H9 (cell line): ENCODE measurements around the gene MT2A. TPM values are rescaled to one million over a fixed set of nuclear protein-coding genes. Genes with fewer than 3 reads are reported as not detected.
A peak's percentile ranks its signal among the peaks of the same experiment; 100 is the strongest.

Experiments
- DNase-seq: peaks from one replicate; pipeline ENCODE4 v3.0.0-alpha.2; 2017
- H2AFZ ChIP-seq: one replicate; pipeline ENCODE4 v1.6.1; 2013; ENCODE audit warnings: mild to moderate bottlenecking, low read length, control low read depth, moderate library complexity
- H2AK5ac ChIP-seq: 2 replicates; pipeline ENCODE4 v1.6.1; 2013; ENCODE audit warnings: low read length, control low read depth, mixed read lengths; ENCODE audit not compliant: insufficient read length
- H2BK120ac ChIP-seq: one replicate; pipeline ENCODE4 v1.6.1; 2013; ENCODE audit warnings: low read depth, mild to moderate bottlenecking, low read length, control low read depth, inconsistent platforms; ENCODE audit not compliant: poor library complexity, severe bottlenecking
- H2BK12ac ChIP-seq: 2 replicates; pipeline ENCODE4 v1.6.1; 2013; ENCODE audit warnings: low read length, control low read depth, mixed read lengths, low read depth; ENCODE audit not compliant: insufficient read length
- H2BK15ac ChIP-seq: 2 replicates; pipeline ENCODE4 v1.6.1; 2013; ENCODE audit warnings: low read depth, low read length, control low read depth
- H2BK20ac ChIP-seq: one replicate; pipeline ENCODE4 v1.6.1; 2013; ENCODE audit warnings: low read depth, mild to moderate bottlenecking, low read length, control low read depth, inconsistent platforms; ENCODE audit not compliant: poor library complexity, severe bottlenecking
- H2BK5ac ChIP-seq: 2 replicates; pipeline ENCODE4 v1.6.1; 2013; ENCODE audit warnings: low read length, control low read depth, mixed read lengths; ENCODE audit not compliant: insufficient read length
- H3K14ac ChIP-seq: 2 replicates; pipeline ENCODE4 v1.6.1; 2013; ENCODE audit warnings: low read length, control low read depth; ENCODE audit not compliant: insufficient read depth
- H3K18ac ChIP-seq: 2 replicates; pipeline ENCODE4 v1.6.1; 2013; ENCODE audit warnings: low read depth, mild to moderate bottlenecking, mixed read lengths, low read length, control low read depth; ENCODE audit not compliant: insufficient read length
- H3K23ac ChIP-seq: 2 replicates; pipeline ENCODE4 v1.6.1; 2013; ENCODE audit warnings: low read length, control low read depth, mixed read lengths, low read depth; ENCODE audit not compliant: insufficient read length
- H3K23me2 ChIP-seq: 2 replicates; pipeline ENCODE4 v1.6.1; 2013; ENCODE audit warnings: low read depth, mild to moderate bottlenecking, mixed read lengths, low read length, control low read depth; ENCODE audit not compliant: insufficient read length, poor library complexity, severe bottlenecking
- H3K27ac ChIP-seq: 2 replicates; pipeline ENCODE4 v1.5.1; 2013; ENCODE audit warnings: low read length, control low read depth, mixed read lengths, low read depth; ENCODE audit not compliant: insufficient read length
- H3K27me3 ChIP-seq: 2 replicates; pipeline ENCODE4 v1.6.1; 2013; ENCODE audit warnings: low read length, control low read depth, inconsistent platforms; ENCODE audit not compliant: insufficient read depth
- H3K4ac ChIP-seq: 2 replicates; pipeline ENCODE4 v1.6.1; 2013; ENCODE audit warnings: low read depth, mild to moderate bottlenecking, control low read depth, inconsistent platforms, low read length, moderate library complexity
- H3K4me1 ChIP-seq: 2 replicates; pipeline ENCODE4 v1.6.1; 2013; ENCODE audit warnings: low read length, control low read depth, inconsistent platforms; ENCODE audit not compliant: insufficient read depth
- H3K4me2 ChIP-seq: 2 replicates; pipeline ENCODE4 v1.6.1; 2013; ENCODE audit warnings: low read length, control low read depth, mixed read lengths; ENCODE audit not compliant: insufficient read length, insufficient read depth
- H3K56ac ChIP-seq: 2 replicates; pipeline ENCODE4 v1.6.1; 2013; ENCODE audit warnings: low read depth, mild to moderate bottlenecking, mixed read lengths, low read length, control low read depth; ENCODE audit not compliant: insufficient read length
- H3K79me1 ChIP-seq: 2 replicates; pipeline ENCODE4 v1.6.1; 2013; ENCODE audit warnings: low read depth, mild to moderate bottlenecking, moderate library complexity, low read length, control low read depth, inconsistent platforms; ENCODE audit not compliant: insufficient read depth, poor library complexity, severe bottlenecking
- H3K79me2 ChIP-seq: 2 replicates; pipeline ENCODE4 v1.6.1; 2013; ENCODE audit warnings: low read length, control low read depth, inconsistent platforms; ENCODE audit not compliant: insufficient read depth
- H3K9ac ChIP-seq: 2 replicates; pipeline ENCODE4 v1.6.1; 2013; ENCODE audit warnings: low read length, control low read depth, mixed read lengths; ENCODE audit not compliant: insufficient read length; ENCODE audit errors: extremely low read depth
- H3K9me3 ChIP-seq: one replicate; pipeline ENCODE4 v1.6.1; 2013; ENCODE audit warnings: low read depth, low read length, inconsistent platforms; ENCODE audit not compliant: control insufficient read depth
- H3T11ph ChIP-seq: one replicate; pipeline ENCODE4 v1.6.1; 2013; ENCODE audit warnings: mild to moderate bottlenecking, low read length, control low read depth, inconsistent platforms
- H4K20me1 ChIP-seq: one replicate; pipeline ENCODE4 v1.6.1; 2013; ENCODE audit not compliant: control insufficient read depth, insufficient read length, insufficient read depth
- H4K5ac ChIP-seq: 2 replicates; pipeline ENCODE4 v1.6.1; 2013; ENCODE audit warnings: low read depth, mild to moderate bottlenecking, mixed read lengths, low read length, control low read depth; ENCODE audit not compliant: insufficient read length
- H4K8ac ChIP-seq: replicated peaks from 2 replicates; pipeline ENCODE4 v1.6.1; 2013; ENCODE audit warnings: low read length, control low read depth, mixed read lengths, low read depth; ENCODE audit not compliant: insufficient read length
- H4K91ac ChIP-seq: 2 replicates; pipeline ENCODE4 v1.6.1; 2013; ENCODE audit warnings: low read depth, mild to moderate bottlenecking, moderate library complexity, mixed read lengths, low read length, control low read depth; ENCODE audit not compliant: insufficient read length
- H3K27ac Mint-ChIP-seq, 3 experiments: 2 replicates in 2 of 3; 3 replicates in 1 of 3; pipeline ENCODE4 v1.8.0; 2020 to 2021; ENCODE audit warnings: mixed read lengths in 3 of 3, mild to moderate bottlenecking in 1 of 3, moderate library complexity in 1 of 3
- H3K27me3 Mint-ChIP-seq: 2 replicates; pipeline ENCODE4 v1.8.0; 2021; ENCODE audit warnings: low read depth, mild to moderate bottlenecking, moderate library complexity, mixed read lengths
- H3K36me3 Mint-ChIP-seq, 3 experiments: 2 replicates in 2 of 3; 3 replicates in 1 of 3; pipeline ENCODE4 v1.8.0; 2020 to 2021; ENCODE audit warnings: low read depth in 3 of 3, mixed read lengths in 3 of 3; ENCODE audit not compliant: insufficient read depth in 1 of 3
- H3K4me1 Mint-ChIP-seq, 2 experiments: 2 replicates each; pipeline ENCODE4 v1.8.0; 2020; ENCODE audit warnings: mixed read lengths in 2 of 2
- H3K4me3 Mint-ChIP-seq, 2 experiments: 2 replicates in 1 of 2; 3 replicates in 1 of 2; pipeline ENCODE4 v1.8.0; 2020 to 2021; ENCODE audit warnings: mild to moderate bottlenecking in 2 of 2, mixed read lengths in 2 of 2, moderate library complexity in 1 of 2
- H3K9me3 Mint-ChIP-seq, 2 experiments: 2 replicates in 1 of 2; 3 replicates in 1 of 2; pipeline ENCODE4 v1.8.0; 2020; ENCODE audit warnings: mild to moderate bottlenecking in 2 of 2, mixed read lengths in 2 of 2, moderate library complexity in 1 of 2
- CTCF ChIP-seq: fragments of 200-600 bp; sonication (generic); conservative IDR thresholded peaks from 3 replicates; pipeline ENCODE4 v1.8.0; 2021; ENCODE audit warnings: antibody characterized with exemption, mild to moderate bottlenecking
- WGBS: extraction: QIAGEN DNeasy Blood & Tissue Kit; methylation state at CpG from one replicate; pipeline ENCODE4 v1.1.7; 2013; ENCODE audit warnings: missing lambda C conversion rate, low lambda C conversion rate, mixed read lengths; ENCODE audit not compliant: insufficient read length; ENCODE audit errors: extremely low coverage; 5-methylcytosine and 5-hydroxymethylcytosine counted together
- total RNA-seq: library from RNA; stranded (reverse); gene quantifications from 2 replicates; pipeline ENCODE4 v1.2.1, GENCODE V29; 2021

The MT2A gene
- total RNA-seq, 1 experiment from 2014 or later: 63.1 TPM

- no peaks in the 10 kb centered on the region for H3K79me1 ChIP-seq
- peak; percentile 71 for TF ChIP-seq CTCF
- no peak overlapping the region for H4K91ac ChIP-seq
- WGBS: no CpG with 5 or more reads among the region's 8 CpGs
- H2BK12ac ChIP-seq: no peak overlapping the region
- no peak overlapping the region for H2BK20ac ChIP-seq
- no peaks in the 10 kb centered on the region for H4K20me1 ChIP-seq
- H3K4me1 Mint-ChIP-seq: peaks cover 4 to 5% of the 10 kb centered on the region in 2 experiments; a peak in 1 of 4 replicates
- H3K27me3 ChIP-seq: no peaks in the 10 kb centered on the region
- no peak overlapping the region for H3T11ph ChIP-seq
- no peak overlapping the region for H2BK15ac ChIP-seq
- H3K9me3 Mint-ChIP-seq: peaks cover 0 to 3% of the 10 kb centered on the region in 2 experiments; a peak in 1 of 5 replicates
- no peak overlapping the region for H2BK120ac ChIP-seq
- no peak overlapping the region for H3K4ac ChIP-seq
- H3K23ac ChIP-seq: no peak overlapping the region
- no peak overlapping the region for H3K14ac ChIP-seq
- H3K9me3 ChIP-seq: no peaks in the 10 kb centered on the region
- no peak overlapping the region for H3K18ac ChIP-seq
- H3K4me1 ChIP-seq: no peaks in the 10 kb centered on the region
- no peak overlapping the region for H3K9ac ChIP-seq
- no peak for DNase-seq
- H3K4me2 ChIP-seq: no peak overlapping the region
- H2BK5ac ChIP-seq: no peak overlapping the region
- no peak overlapping the region for H4K5ac ChIP-seq
- no peak overlapping the region for H4K8ac ChIP-seq
- no peak overlapping the region for H2AFZ ChIP-seq
- no peak overlapping the region for H3K27ac Mint-ChIP-seq
- H3K27me3 Mint-ChIP-seq: peaks cover 46% of the 10 kb centered on the region
- H3K56ac ChIP-seq: no peak overlapping the region
- no peak overlapping the region for H2AK5ac ChIP-seq
- H3K4me3 Mint-ChIP-seq: no peak overlapping the region
- no peaks in the 10 kb centered on the region for H3K36me3 Mint-ChIP-seq
- no peaks in the 10 kb centered on the region for H3K79me2 ChIP-seq
- H3K27ac ChIP-seq: no peak overlapping the region
- H3K23me2 ChIP-seq: no peaks in the 10 kb centered on the region
Observed at GRCh38 chr16:56600398-56600999, 7.9 kb upstream of the MT2A start.
